Posterior vena cava (tissue), 2 donors: Measurements from ENCODE around the gene HOXB7. TPM values are rescaled to one million over a fixed set of nuclear protein-coding genes. Genes with fewer than 3 reads are reported as not detected.

Experiments used
- DNase-seq: peaks from one replicate; pipeline ENCODE4 v3.0.0-alpha.2; 2020; ENCODE audit warnings: low spot score
- intact Hi-C, 2 donors: fragments of 100-400 bp; cut with DNase I; formaldehyde crosslinking; loops; one replicate each; pipeline versions ENCODE4 v1.14.1 to v1.14.2; 2022 to 2023
- total RNA-seq, 2 donors: library from RNA; stranded (reverse); fragmentation: NEBNext Ultra II Directional; extraction: Animal tissue kit (Norgen Biotek cat#: 25700); gene quantifications; one replicate each; pipeline ENCODE4 v1.2.1, GENCODE V29; 2021
- donor health status: DM: yes; HTN: yes; CAD: no.
- donor health status: DM: yes; HTN: yes; CAD: no.

HOXB7 gene
- total RNA-seq, 2 donors from 2014 or later, result 8.0 to 11.1 TPM

DNA sequence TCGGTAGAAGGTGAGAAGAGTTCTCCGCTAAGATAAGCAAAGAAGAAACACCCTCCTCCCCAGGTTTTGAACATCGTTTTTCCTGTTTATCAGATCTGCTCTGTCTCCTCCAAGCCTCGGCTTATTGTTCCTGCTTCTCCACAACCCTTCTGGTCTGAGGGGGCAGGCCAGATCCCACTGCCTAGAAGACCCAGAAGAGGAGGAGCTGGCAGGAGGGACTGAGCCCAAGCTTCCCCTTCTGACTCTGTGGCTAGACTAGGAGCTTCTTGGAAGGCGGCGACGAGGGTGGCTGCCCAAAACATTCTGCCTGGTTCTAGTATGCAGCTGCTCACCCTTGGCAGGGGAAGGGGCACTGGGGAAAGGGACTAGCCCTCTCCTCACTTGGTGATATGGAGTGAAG, 12.1 kb downstream of the HOXB7 start:
- DNase-seq, result no peak
- intact Hi-C loops, result loop anchor here (5.0 to 10.0 kb wide), 2 partner anchors 244 to 261 kb away; no protein-coding TSS in a partner anchor

DNA sequence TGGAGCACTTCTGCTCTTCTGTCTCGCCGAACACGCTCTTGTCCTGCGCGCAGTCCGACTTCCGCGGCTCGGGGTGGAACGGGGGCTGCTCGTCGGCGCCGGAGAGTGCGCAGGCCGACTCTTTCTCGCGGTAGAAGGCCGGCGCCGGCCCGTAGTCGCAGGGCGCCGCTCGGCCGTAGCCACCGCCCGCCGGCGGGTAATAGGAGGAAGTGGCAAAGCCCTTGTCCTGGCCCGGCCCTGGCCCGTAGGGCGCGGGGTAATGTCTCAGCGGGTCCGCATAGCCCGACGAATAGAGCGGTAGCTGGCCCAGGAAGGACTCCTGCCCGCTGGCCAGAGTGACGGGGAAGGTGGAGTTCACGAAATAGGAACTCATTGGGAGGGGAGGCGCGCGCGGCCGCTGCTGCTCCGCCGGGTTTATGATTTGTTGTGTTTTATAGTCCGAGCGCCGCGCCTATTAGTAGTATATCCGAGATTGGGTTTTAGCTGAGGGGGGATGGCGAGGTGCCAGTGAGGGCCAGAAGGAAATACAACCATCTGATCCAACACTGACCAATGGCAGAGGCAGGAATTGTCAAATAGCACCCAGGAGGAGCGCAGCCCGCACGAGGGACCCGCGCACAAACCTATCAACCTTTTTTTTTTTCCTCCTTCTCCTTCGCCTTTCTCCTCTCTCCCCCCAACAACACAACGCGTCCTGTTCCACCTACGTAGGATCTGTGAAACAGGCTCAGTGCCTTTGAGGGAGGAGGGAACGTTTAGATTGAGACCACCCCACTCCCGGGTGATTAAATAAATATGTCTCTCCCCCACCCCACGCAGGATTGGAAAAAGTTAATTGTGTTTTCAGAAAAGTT, 12.8 kb downstream of the HOXB7 start:
- intact Hi-C loops, result loop anchor here (5.0 to 10.0 kb wide), 2 partner anchors 243 to 261 kb away; no protein-coding TSS in a partner anchor

DNA sequence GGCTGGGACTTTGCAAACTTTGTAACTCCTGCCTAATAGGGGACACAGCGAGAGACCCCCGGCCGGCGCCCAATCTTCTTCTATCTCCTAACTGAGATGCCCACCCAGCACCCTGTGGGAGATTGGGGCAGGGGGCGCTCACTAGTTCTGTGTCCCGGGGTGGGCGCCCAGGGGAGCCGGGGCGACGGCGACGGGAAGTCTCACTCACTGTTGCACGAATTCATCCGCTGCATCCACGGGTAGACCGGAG, 13.4 kb downstream of the HOXB7 start:
- no peak for DNase-seq
- intact Hi-C loops, result loop anchor here (5.0 to 10.0 kb wide), 2 partner anchors 243 to 260 kb away; no protein-coding TSS in a partner anchor

More for the DNA sequence above, 12.8 kb downstream of the HOXB7 start:
- no peak for DNase-seq

DNA sequence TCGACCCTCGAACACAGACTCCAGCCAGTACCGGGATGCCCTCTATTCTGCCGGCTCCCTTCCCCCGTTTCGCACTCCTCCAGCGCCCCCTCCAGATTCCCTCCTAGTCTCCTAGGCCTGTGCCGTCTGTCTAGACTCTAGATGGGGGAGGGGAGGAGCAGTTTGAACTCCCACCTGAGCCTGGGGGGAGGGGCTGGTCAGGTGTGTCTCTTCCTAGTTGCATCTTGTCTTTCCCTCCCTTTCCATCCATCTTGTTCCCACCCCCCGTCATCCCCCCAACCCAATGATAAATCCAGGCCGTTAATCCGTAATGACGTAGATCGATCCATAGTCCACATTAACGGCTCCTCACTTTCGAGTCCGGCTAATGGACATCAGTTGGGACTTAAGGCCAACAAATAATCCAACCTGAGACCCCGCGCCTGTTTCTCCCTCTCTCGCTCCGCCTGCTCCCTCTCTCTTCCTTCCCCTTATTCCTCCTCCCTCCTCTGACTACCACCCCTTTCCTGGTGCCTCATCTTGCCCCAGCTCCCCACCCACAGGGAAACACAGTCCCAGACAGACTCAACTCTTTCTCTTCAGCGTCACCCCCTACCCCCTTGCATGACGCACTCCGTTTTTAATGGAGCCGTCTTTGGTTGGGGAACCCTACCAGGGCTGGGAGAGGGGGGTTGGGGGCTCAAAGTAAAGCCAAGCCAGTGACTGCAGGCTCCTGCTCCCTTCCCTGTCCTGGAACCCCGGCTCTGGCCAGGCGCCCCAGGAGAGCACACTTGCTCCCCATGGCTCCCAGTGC, 13.9 kb downstream of the HOXB7 start:
- DNase-seq, result no peak
- intact Hi-C loops, result loop anchor here (5.0 to 10.0 kb wide), 2 partner anchors 242 to 260 kb away; no protein-coding TSS in a partner anchor

DNA sequence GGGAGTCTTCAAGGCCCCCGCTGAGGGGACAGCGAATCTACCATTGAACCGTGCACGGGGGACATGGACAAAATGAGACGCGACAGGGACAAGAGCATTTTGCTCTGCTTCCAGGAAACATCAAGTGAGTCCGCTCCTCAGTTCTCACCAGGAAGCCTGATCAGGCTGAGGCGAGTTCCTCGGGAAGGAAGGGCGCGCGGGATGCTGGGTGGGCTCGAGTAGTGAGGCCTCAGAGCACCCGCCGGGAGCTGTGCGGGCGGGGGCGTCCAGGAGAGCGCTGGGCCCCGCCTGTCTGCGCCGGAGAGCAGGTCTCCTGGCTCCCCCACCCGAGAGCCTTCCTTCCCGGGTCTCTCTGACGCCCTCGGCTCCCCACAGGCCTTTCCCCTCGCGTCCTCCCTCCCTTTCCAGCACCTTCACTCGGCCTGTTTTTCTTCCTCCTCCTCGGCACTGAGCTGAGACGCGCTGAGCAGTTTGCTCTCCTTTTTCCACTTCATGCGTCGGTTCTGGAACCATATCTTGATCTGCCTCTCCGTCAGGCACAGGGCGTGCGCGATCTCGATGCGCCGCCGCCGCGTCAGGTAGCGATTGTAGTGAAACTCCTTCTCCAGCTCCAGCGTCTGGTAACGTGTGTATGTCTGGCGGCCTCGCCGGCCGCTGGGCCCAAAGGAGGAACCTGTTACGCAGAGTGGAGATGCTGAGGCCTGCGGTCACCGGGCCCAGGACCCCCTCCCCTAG, 14.7 kb downstream of the HOXB7 start:
- no peak for DNase-seq
- intact Hi-C loops, result loop anchor here (5.0 to 10.0 kb wide), 2 partner anchors 241 to 259 kb away; no protein-coding TSS in a partner anchor

DNA sequence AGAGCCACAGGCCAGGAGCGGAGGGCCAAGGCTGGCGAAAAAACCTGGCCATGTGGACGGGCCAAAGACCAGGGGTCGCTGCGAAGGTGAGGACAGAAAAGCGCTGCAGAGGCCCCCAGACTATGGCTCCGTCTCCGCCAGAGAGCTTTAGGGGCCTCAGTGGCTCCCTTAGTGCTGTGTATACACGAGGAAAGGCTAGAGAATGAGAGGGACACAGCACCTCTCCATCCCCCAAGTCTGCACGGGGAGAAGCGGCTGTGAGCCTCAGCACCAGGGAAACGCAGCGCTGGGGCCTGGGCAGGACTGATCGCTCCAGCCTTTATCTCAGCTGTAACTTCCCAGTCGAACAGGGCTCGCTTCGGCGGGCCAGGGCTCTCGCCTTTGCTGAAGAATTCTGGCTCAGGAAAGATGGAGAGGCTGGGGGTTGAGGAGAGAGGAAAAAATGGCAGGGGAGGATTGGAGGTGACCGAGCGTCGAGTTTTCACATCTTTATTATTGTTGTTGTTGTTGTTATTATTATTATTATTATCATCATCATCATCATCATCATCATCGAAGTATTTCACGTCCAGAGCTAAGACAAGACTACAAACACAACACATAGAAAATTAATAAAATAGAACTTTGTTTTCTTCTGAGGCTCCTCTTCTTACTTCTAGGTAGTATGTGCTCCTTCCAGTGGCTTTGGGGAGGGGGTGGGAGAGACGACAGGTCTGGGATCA, 15.4 kb downstream of the HOXB7 start:
- no peak for DNase-seq
- intact Hi-C loops, result loop anchor here (5.0 to 10.0 kb wide), 2 partner anchors 241 to 258 kb away; no protein-coding TSS in a partner anchor

DNA sequence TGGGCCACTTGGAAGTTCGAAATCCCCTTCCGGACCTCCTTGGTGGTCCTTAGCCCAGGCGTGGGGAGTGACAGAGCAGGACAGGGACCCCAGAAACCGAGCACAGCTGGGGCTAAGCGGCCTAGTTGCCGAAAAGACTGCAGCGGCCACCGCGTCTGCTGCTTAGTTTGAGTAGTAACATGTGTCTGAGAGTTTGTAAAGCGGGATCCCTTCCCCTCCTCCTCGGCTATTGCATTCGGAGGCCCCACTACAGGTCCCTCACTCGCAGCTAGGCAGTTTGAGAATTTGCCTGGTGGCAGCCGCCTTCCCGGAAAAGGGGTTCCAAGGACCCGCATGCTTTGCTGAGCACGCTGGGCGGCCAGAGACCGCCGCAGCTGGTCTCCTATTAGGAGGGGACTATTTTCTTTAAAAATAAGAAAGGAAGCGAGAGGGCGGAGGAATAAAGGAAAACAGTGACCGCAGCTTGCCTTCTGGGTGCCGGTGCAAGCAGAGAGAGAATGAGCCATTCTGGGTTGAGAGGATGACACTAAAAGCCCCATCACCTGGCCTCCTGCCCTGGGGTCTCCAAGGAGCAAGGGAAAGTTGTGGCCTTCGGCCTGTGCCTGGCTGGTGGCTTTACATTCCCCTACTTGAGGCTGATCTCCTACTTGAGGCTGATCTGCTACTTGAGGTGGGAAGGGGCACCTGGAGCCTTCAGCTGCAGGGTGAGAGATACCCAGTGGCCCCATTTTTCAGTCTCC, 16.1 kb downstream of the HOXB7 start:
- intact Hi-C loops, result loop anchor here (5.0 to 10.0 kb wide), 3 partner anchors 240 to 257 kb away; no protein-coding TSS in a partner anchor
- DNase-seq, result no peak

DNA sequence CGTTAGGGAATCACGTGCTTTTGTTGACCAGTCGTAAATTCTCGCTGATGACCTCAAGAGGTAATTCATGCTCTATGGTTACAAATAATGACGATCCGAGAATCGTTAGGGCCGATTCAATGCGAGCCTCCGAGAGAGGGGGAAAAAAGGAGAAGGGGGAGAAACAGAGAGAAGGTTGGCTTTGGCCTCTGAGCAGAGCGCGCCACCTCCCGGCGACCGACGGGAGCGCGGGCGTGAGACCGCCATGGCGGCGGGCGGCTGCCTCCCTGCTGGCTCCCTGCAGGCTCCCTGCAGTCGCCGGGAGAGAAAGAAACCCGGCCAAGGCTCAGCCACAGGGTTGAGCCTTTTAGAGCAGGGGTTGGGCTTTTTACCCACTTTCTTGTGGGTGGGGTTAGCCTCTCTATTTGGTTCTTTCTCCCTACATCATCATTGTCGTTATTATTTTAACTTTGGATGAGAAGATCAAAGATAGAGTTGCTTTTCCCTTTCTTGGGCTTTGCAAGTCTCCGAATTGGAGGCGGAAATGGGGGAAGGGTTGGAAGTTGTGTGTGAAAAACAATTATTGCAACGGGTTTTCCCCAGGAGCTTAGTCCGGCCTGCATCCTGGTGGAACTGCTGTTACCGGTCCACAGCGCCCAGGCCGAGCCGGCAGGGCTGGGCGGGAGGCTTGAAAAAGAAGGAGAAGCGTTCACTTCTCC, 16.8 kb downstream of the HOXB7 start:
- peak; percentile 94 for DNase-seq
- intact Hi-C loops, result loop anchor here (5.0 to 10.0 kb wide), 2 partner anchors 239 to 242 kb away; no protein-coding TSS in a partner anchor

DNA sequence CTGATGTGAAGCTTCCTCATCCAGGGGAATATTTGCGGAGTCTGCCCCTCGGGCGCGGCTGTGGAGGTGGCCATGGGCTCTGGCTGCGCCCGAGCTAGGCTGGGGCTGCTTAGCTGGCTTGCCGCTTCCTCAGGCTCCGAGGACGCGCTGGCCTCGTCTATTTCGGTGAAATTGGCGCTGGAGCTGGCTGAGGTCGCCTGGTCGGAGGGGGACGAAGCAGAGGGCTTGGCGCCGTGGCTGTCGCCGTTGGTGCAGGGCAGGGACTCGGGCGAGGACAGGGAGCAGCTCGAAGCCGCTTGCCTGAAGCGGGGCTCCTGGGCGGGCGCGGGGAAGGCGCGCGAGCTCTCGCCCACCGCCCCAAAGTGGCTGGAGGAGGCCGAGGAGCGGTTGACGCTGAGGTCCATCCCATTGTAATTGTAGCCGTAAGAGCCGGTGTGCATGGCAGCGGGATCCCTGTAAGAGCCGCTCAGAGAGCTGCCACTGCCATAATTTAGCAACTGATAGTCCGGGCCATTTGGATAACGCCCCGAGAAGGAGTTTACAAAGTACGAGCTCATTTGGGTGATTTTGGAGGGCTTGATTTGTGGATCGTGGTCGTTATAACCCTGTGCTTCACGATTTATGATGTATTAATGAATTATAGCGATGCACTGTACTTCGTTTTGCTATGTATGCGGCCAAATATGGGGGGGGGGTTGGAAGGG, 17.5 kb downstream of the HOXB7 start, which contains the start of gene HOXB5:
HOXB5 (minus strand) TSS at position 654 of the 704 bp plus-strand sequence; CDS start at position 557, 97 bp downstream.
- intact Hi-C loops, result loop anchor here (5.0 to 10.0 kb wide), 2 partner anchors 238 to 241 kb away; no protein-coding TSS in a partner anchor
- no peak for DNase-seq

DNA sequence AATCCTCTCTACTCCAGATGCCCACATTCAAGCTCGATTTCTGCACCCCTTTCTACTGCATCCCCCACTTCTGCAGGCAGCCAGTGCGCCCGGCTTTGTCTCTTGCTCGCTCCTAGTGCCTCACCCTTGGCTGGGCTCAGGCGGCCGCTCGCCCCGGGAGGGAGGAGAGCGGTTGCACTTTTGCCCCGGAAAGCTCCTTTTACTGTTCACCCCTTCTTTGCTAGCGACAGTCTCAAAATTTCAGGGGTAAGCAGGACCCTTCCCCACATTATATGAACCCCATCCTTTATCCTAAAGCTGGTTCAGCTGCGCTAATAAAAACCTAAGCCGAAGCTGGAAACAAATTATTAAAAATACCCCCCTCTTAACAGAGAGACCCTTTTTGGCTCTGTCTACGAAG, 18.2 kb downstream of the HOXB7 start:
- intact Hi-C loops, result loop anchor here (5.0 to 10.0 kb wide), 2 partner anchors 238 to 240 kb away; no protein-coding TSS in a partner anchor
- DNase-seq, result no peak

DNA sequence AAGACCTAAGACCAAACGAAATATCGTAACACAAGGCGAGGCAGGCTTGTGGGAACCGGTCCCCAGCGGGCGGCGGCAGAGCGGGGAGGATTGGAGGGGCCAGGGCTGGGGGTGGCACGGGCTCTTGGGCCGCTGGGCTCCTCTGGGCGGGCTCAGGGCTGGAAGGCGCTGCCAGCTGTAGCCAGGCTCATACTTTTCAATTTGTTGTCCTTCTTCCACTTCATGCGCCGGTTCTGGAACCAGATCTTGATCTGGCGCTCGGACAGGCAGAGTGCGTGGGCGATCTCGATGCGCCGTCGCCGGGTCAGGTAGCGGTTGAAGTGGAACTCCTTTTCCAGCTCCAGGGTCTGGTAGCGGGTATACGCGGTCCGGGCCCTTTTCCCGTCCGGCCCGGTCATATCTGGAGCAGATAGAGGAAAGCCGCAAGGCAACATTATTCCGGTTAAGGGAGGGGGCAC, 18.7 kb downstream of the HOXB7 start:
- intact Hi-C loops, result loop anchor here (5.0 to 10.0 kb wide), 2 partner anchors 237 to 240 kb away; no protein-coding TSS in a partner anchor
- no peak for DNase-seq

DNA sequence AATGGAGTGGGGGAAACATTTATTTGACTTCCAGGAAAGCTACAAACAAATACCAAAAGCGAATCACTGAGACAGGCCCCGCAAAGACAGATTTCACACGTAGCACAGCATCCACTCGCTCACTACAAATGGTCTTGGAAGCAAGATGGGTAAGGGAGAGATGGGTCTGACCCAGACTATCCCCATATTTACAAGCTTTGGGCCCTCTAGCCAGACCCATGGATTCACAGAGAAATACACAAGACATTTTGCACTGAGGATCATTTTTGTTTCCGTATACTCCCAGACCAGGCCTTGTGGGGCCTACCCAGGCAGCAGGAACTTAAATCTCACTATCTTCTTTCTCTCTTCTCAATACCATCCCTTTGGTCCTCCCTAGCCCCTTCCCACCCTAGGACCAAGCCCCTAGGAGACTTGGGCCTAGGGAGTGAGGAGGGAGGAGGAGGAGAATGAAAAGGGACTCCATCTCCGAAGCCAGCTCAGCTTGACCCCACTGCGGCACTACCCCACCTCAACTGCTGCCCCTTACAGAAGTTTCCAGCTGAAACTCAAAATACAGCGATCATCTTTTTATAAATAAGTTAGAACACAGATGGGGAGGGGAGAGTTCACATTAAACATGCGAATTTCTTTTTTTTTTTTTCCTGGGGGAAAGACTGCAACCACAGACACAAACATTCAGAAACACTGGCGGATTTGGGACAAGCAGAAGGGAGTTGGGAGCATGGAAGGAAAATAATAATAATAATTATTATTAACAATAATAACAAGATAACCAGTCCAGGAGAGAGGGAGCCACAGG, 19.4 kb downstream of the HOXB7 start:
- DNase-seq, result no peak
- intact Hi-C loops, result loop anchor here (5.0 to 10.0 kb wide), 2 partner anchors 237 to 239 kb away; no protein-coding TSS in a partner anchor

DNA sequence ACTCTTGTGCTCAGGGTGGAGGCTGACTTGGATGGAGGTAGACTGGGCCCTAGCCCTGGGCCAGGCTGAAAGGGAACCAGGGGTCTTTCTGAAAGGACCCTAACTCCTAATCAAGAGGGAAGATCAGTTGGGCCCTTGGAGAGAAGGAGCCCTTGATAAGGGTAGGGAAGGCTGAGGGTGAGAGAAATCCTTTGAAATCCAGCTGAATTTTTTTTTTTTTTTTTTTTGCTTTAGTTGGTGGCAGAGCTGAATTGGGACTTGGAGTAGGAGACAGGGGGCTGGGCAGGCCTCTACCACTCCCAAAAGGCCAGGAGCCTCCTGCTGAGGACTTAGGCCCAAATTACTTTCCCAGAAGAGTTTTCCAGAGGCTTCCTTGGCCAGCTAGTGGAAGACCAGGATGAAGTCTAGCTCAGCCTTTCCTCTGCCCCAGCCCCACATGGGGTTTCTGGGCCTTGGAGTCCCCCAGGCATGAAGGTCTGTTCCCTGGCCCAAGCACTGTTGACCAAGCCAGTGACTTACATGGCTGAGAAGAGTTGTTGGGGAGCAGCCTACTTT, 20.1 kb downstream of the HOXB7 start:
- intact Hi-C loops, result loop anchor here (1.0 to 10.0 kb wide), 3 partner anchors 97 to 238 kb away; no protein-coding TSS in a partner anchor
- DNase-seq, result no peak

DNA sequence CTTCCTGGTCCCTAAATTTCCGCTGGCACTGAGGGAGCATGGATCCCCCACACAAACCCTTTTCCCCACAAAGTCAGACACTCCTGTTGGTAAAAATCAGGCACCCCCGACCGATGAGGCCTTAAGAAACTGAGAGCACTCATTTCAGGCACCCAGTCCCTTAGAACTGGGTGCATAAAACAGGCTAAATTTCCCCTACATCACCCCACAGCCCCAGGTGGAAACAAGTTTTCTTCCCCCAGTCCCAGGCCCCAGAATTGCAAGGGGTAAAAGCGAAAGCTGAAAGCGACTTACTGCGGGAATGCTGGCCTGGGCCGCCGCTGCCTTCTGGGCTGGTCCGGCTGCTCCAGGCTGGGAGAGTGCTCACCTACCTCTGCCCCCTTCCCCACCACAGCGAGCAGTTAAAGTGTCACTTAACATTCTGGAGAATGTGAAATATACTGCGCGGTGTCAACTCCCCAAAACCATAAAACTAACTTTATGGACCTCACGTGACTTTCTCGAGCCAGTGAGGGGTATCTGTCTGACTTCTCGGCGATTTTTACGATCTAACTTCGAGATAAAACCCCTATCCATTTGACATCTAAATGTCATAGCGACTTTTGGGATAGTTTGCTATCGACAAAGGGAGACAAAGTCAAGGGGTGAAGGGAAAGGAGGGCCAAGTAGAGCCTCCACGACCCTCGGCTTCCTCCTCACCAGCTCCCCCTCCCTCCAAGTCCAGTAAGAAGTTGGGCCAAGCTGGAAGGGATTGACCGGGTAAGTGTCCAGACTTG, 20.8 kb downstream of the HOXB7 start, which contains the start of gene HOXB3:
HOXB3 (minus strand) TSS at position 411 of the 776 bp plus-strand sequence. CDS start 37,767 bp downstream, outside the sequence.
- intact Hi-C loops, result loop anchor here (1.0 to 10.0 kb wide), 3 partner anchors 97 to 238 kb away; no protein-coding TSS in a partner anchor
- no peak for DNase-seq
